T47D (cell line): Measurements from ENCODE around the gene NMNAT2.
A peak's percentile ranks its signal among the peaks of the same experiment; 100 is the strongest.

Experiments used
- DNase-seq, 2 experiments: peaks; one replicate each; pipeline versions ENCODE4 v3.0.0 to v3.0.0-alpha.2; 2011 to 2012; ENCODE audit warnings: low read depth in 1 of 2, low spot score in 1 of 2
- JUND ChIP-seq: IDR thresholded peaks from 2 replicates; pipeline ENCODE4 v1.6.1; 2012; ENCODE audit warnings: low read depth
- in situ Hi-C: cut with HindIII; loops from 2 replicates; pipeline ENCODE4 v1.10.0; 2016; ENCODE audit warnings: low sequenced_read_pairs, low pct_unique_long_range_greater_than_20kb

NMNAT2 gene

GRCh38 chr1:183272390-183272848 lies 145.8 kb downstream of the NMNAT2 start:
- in situ Hi-C loops: no loop called here
- DNase-seq: no peak
- TF ChIP-seq JUND: no peak

GRCh38 chr1:183270541-183271141 lies 147.5 kb downstream of the NMNAT2 start:
- in situ Hi-C loops: no loop called here
- peak in 1 of 2 experiments; percentile 85 for DNase-seq
- TF ChIP-seq JUND: no peak

- in situ Hi-C loops: no loop called here
- TF ChIP-seq JUND: no peak
- no peak for DNase-seq
Observed at GRCh38 chr1:183267646-183268431, 150.3 kb downstream of the NMNAT2 start.

DNA sequence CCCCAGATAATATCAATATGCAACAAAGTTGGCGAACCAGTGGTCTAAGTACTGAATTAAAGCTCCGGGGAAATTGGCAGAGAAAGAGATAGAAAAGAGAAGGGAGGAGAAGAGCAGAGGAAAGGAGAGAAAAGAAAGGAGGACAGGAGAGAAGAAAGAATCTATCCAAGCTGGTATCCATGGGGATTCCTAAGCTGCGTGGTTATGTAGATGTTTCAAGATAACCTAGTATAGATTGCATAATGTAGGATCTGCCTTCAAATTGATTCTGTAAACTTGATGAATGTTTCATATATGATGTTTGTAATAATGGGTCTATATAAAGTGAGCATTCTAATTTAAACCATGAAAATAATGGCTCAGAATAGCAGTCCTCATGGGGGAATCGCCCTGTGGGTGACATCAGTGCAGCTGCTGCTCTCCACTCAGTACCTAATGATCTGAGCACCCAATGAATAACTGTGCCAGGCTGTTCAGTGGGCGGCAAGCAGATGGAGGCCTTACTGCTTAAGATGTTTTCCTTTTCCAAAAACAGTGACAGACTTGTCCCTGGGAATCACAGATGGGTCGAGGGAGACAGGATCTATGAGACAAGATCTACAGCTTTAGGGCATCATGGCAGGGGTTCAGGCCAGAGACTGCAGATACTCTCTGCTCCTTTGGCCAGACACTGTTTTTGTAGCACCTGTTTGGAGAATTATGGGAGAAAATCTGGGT lies 154.1 kb downstream of the NMNAT2 start:
- DNase-seq: no peak
- in situ Hi-C loops: no loop called here
- no peak for TF ChIP-seq JUND

DNA sequence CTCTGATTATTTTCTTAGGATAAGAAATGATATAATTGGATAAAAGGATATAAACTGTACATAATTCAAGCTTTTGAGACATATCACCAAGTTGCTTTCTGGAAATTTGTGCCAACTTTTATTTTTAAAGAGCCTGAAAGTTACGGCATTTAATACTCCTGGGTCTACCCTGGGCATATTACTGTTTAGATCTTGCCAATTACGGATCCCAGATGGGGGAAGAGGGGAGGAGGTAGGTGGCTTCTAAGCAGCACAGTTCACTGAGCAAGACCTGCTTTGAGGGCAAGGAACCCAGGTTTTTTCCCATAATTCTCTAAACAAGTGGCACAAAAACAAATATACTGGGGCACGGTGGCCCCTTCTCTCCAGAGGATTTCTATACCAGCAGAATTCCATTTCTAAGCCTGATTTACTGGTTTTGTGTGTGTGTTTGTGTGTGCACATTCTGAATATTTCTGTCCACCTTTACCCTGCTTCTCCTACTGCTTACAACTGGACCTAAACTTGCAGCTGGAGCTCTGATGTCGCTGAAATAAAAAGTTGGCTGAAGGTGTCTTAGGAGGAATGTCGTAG lies 155.5 kb downstream of the NMNAT2 start:
- peak in 1 of 2 experiments; percentile 92 for DNase-seq
- in situ Hi-C loops: no loop called here
- no peak for TF ChIP-seq JUND

DNA sequence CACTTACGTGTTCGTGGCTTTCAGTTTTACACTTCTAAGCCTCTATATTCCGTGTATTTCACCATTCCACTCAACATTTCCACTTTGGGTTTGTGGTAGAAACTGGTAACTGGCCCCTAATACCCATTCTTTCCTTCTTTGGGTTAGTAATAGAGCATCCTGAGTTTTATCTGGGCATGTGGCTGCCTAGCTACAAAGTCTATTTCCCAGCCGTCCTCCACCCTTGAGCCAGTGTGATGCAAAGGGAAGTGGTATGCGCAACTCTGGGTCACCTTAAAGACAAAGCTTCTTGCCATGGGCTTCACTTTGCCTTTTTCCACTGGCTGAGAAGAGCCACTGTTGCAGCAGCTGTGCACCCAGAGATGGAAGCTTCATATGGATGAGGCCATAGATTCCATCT lies 158.3 kb downstream of the NMNAT2 start:
- in situ Hi-C loops: no loop called here
- no peak for DNase-seq
- TF ChIP-seq JUND: no peak

DNA sequence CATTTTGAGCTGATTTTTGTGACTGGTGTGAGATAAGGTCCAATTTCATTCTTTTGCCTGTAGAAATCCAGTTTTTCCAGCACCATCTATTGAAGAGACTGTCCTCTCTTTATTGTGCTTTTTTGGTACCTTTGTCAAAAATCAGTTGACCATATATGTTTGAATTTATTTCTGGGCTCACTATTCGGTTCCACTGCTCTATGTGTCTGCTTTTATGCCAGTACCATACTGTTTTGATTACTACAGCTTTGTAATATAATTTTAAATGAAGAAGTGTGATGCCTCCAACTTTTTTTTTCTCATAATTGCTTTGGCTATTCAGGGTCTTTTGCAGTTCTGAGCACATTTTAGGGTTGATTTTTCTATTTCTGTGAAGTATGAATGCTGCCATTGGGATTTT lies 163.1 kb downstream of the NMNAT2 start:
- in situ Hi-C loops: no loop called here
- no peak for DNase-seq
- no peak for TF ChIP-seq JUND

DNA sequence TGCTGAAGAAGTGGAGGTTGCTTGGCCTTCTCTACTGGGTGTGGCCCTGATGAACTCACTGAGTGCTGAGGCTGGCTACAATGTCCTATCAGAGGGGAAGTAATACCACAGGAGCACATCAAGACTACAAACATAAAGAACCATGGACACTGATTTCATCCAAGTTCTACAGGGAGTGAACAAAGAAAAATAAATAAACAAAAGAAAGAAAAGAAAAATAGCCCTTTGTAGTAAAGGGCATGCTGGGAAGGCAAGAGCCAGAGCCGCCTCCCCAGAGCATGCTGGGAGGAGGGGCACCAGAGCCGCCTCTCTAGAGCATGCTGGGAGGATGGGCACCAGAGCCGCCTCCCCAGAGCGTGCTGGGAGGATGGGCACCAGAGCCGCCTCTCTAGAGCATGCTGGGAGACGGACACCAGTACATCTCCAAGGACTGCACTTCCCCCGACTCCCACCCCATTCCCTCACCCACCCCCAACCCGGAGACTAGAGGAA lies 166.2 kb downstream of the NMNAT2 start:
- in situ Hi-C loops: no loop called here
- no peak for DNase-seq
- no peak for TF ChIP-seq JUND

DNA sequence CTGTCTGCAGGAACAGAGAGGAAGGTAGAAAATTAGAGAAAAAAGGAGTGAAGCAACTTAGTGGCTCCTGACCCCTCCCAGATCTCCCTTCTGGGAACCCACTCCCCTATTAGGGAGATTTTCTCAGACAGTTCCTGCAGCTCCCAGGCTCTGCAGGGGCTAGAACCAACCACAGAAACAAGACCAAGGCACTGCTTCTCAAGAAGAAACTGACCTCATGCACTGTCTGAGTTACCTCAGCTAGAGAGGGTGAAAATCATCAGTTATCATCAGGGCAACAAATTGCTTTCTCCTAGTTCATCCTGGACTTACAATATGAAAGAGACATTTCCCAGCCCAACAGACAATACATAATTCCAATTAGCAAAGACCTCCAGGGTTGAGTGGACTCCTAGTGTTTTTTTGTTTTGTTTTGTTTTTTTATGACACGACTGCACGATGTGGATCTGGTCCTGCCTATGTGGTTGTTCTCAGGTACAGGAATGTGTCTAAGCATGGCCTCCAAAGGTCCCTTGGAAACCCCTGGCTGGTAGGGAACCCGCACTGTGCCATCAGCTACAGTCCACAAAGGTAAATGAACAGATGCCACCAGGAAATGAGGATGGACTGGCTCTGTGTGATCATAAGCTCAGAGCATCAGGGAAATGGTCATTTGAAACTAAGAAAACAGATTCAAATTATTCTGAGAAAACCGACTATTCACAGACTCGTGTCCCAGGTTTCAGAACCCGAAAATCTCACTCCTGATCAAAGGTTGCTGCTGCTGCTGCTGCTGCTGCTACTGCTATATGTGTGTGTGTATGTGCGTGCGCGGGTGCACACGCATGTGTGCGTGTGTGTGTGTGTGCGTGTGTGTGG lies 166.8 kb downstream of the NMNAT2 start:
- DNase-seq: no peak
- in situ Hi-C loops: no loop called here

DNA sequence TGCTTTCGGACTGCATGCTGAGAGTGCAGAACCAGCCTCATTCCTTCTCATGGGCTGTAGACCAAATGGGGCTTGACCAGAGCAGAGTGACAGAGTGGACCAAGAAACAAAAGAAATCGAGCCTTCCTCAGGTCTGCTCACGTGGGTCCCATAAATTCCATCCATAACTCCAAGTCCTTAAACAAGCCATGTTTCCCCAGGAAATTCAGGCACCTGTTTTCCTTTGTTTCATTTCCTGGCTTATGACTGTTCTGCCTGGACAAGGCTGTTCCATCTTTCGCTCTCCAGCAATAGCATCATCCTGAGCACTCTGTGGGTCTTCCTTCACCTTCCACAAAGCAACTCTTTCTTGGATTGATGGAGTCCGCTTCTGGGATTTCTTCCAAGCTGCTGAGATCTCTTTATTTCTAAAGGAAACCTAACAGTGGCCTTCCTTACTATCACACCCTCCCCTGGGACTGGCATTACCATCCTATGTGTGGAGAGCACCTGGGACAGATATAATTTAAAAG lies 168.2 kb downstream of the NMNAT2 start:
- no peak for TF ChIP-seq JUND
- DNase-seq: no peak
- in situ Hi-C loops: no loop called here

More for the DNA sequence above, 166.8 kb downstream of the NMNAT2 start:
- no peak for TF ChIP-seq JUND

DNA sequence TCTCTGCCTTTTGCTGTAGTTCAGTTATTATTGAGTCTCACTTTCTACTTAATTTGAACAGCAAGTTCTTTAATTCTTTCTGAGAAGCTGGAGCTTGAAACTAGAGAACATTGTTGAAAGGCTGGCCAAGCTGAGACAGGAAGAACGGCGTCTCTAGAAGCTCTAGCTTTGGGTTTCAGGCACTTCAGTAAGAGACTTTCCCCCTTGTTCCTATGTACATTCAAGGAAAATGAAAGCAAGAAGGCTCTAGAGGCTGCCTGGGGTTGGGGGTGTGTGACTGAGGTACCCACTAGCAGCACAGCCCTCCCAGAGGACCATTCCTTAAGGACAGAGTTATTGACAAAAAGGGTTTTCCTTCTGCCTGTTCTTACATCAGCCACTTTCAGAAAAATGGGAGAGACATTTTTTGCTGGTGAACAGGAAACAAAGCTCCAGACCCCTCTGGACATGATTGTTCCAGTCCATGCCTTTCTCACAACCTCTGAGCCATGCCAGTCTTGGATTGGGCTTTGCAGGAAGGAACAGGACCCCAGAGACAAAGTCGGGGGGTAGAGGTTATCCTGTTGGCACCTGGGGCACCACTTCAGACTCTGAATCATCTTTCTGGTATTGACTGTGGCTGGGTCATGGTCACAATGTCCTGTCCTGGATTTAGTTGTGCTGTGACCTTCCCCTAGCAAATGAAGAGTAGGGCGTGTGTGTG lies 169.0 kb downstream of the NMNAT2 start:
- no peak for TF ChIP-seq JUND
- DNase-seq: no peak
- in situ Hi-C loops: no loop called here
